ENCODE data around the gene ADAMTSL1. TPM values are rescaled to one million over a fixed set of nuclear protein-coding genes. Genes with fewer than 3 reads are reported as not detected.

Gene ADAMTSL1
- total RNA-seq, 4 donors from 2014 or later = 13.3 to 39.7 (median 27.2) TPM

- no peak for DNase-seq
- Histone ChIP-seq H3K4me3 (no peak overlapping the region), H3K27me3 (no peaks in the 10 kb centered on the region), H3K36me3 (no peaks in the 10 kb centered on the region), H3K4me1 (peaks cover 0 to 18% (median 9%) of the 10 kb centered on the region in 4 donors), H3K9me3 (no peaks in the 10 kb centered on the region), H3K27ac (no peak overlapping the region)
- intact Hi-C loops (cut with DNase I; ENCODE audit: low total_unique reads) = no loop called here
- in situ Hi-C loops (cut with MboI; ENCODE audit: low pct_ligation_motif_present in 1 of 4, low pct_unique_long_range_greater_than_20kb in 1 of 4, low sequenced_read_pairs in 3 of 4) = no loop called here
- TF ChIP-seq EP300 (IDR thresholded peaks at IDR 0.05; ENCODE audit: low read depth) (no peak), POLR2A (IDR thresholded peaks at IDR 0.05) (no peak), CTCF (IDR thresholded peaks at IDR 0.05) (no peak), POLR2AphosphoS5 (IDR thresholded peaks at IDR 0.05) (no peak)
- 73 to 79% methylated on average over 1 of the region's 1 CpG for WGBS, 2 donors (ENCODE audit: low coverage in 1 of 2)
These were observed 201.4 kb downstream of the ADAMTSL1 start for GRCh38 chr9:18675332-18675731.

- Histone ChIP-seq H3K27me3 (no peaks in the 10 kb centered on the region), H3K36me3 (no peaks in the 10 kb centered on the region), H3K4me1 (peaks cover 0 to 18% (median 9%) of the 10 kb centered on the region in 4 donors), H3K4me3 (no peak overlapping the region), H3K27ac (no peak overlapping the region), H3K9me3 (no peaks in the 10 kb centered on the region)
- in situ Hi-C loops (cut with MboI; ENCODE audit: low pct_ligation_motif_present in 1 of 4, low pct_unique_long_range_greater_than_20kb in 1 of 4, low sequenced_read_pairs in 3 of 4) = no loop called here
- intact Hi-C loops (cut with DNase I; ENCODE audit: low total_unique reads) = no loop called here
- no peak for DNase-seq
- TF ChIP-seq EP300 (IDR thresholded peaks at IDR 0.05; ENCODE audit: low read depth) = no peak
- no peak for TF ChIP-seq POLR2A (IDR thresholded peaks at IDR 0.05)
- no peak for TF ChIP-seq CTCF (IDR thresholded peaks at IDR 0.05)
- no peak for TF ChIP-seq POLR2AphosphoS5 (IDR thresholded peaks at IDR 0.05)
These were observed 202.0 kb downstream of the ADAMTSL1 start for GRCh38 chr9:18675973-18676372.

GRCh38 chr9:18676525-18676924 is 202.6 kb downstream of the ADAMTSL1 start:
- no peaks in the 10 kb centered on the region for H3K27me3 ChIP-seq
- TF ChIP-seq EP300 (IDR thresholded peaks at IDR 0.05; ENCODE audit: low read depth) (no peak), POLR2A (IDR thresholded peaks at IDR 0.05) (no peak), POLR2AphosphoS5 (IDR thresholded peaks at IDR 0.05) (no peak), CTCF (IDR thresholded peaks at IDR 0.05) (no peak)
- no peaks in the 10 kb centered on the region for H3K9me3 ChIP-seq
- 81 to 89% methylated on average over 2 of the region's 2 CpGs for WGBS, 2 donors (ENCODE audit: low coverage in 1 of 2)
- H3K36me3 ChIP-seq = no peaks in the 10 kb centered on the region
- in situ Hi-C loops (cut with MboI; ENCODE audit: low pct_ligation_motif_present in 1 of 4, low pct_unique_long_range_greater_than_20kb in 1 of 4, low sequenced_read_pairs in 3 of 4) (no loop called here), intact Hi-C loops (cut with DNase I; ENCODE audit: low total_unique reads) (no loop called here)
- H3K4me1 ChIP-seq = peaks cover 0 to 18% (median 9%) of the 10 kb centered on the region in 4 donors
- no peak for DNase-seq
- H3K4me3 ChIP-seq = no peak overlapping the region
- H3K27ac ChIP-seq = no peak overlapping the region

- TF ChIP-seq EP300 (IDR thresholded peaks at IDR 0.05; ENCODE audit: low read depth) (no peak), CTCF (IDR thresholded peaks at IDR 0.05) (no peak), POLR2A (IDR thresholded peaks at IDR 0.05) (no peak), POLR2AphosphoS5 (IDR thresholded peaks at IDR 0.05) (no peak)
- Histone ChIP-seq H3K4me1 (peaks cover 0 to 24% (median 10%) of the 10 kb centered on the region in 4 donors), H3K36me3 (no peaks in the 10 kb centered on the region), H3K27ac (no peak overlapping the region), H3K4me3 (no peak overlapping the region), H3K9me3 (no peaks in the 10 kb centered on the region), H3K27me3 (no peaks in the 10 kb centered on the region)
- DNase-seq = no peak
- in situ Hi-C loops (cut with MboI; ENCODE audit: low pct_ligation_motif_present in 1 of 4, low pct_unique_long_range_greater_than_20kb in 1 of 4, low sequenced_read_pairs in 3 of 4) (no loop called here), intact Hi-C loops (cut with DNase I; ENCODE audit: low total_unique reads) (no loop called here)
- 53 to 63% methylated on average over 1 of the region's 1 CpG for WGBS, 2 donors (ENCODE audit: low coverage in 1 of 2)
These were observed 205.1 kb downstream of the ADAMTSL1 start for GRCh38 chr9:18678821-18679590.

Measured in transverse colon (tissue), 4 donors.